ENCODE data around the gene SLC13A4. TPM values are rescaled to one million over a fixed set of nuclear protein-coding genes. Genes with fewer than 3 reads are reported as not detected.
A peak's percentile ranks its signal among the peaks of the same experiment; 100 is the strongest.

SLC13A4 gene
- total RNA-seq, 1 donor from 2014 or later: 0.07 TPM

GRCh38 chr7:135712182-135712782 is 15.7 kb downstream of the SLC13A4 start:
- no peak overlapping the region for H3K27ac ChIP-seq (ENCODE audit: low read depth, low read length)
- no peaks in the 10 kb centered on the region for H3K36me3 ChIP-seq (ENCODE audit: insufficient read depth, low read length)
- TF ChIP-seq EZH2 (IDR thresholded peaks at IDR 0.05; ENCODE audit: insufficient read depth, low read length) (no peak), CTCF (IDR thresholded peaks at IDR 0.05; ENCODE audit: insufficient read depth, low read depth, low read length) (no peak)
- Mint-ChIP-seq H3K27me3 (ENCODE audit: low read depth, unreplicated experiment) (no peaks in the 10 kb centered on the region), H3K4me1 (ENCODE audit: low read depth, unreplicated experiment) (peaks cover 17% of the 10 kb centered on the region), H3K4me3 (ENCODE audit: unreplicated experiment) (no peak overlapping the region), H3K36me3 (ENCODE audit: low read depth, unreplicated experiment) (no peaks in the 10 kb centered on the region), H3K27ac (ENCODE audit: unreplicated experiment) (no peak overlapping the region), H3K9me3 (ENCODE audit: unreplicated experiment) (no peaks in the 10 kb centered on the region)
- FAIRE-seq: no peak
- no peak overlapping the region for H2AFZ ChIP-seq (ENCODE audit: low read depth, low read length)
- no peaks in the 10 kb centered on the region for H3K27me3 ChIP-seq (ENCODE audit: insufficient read depth, low read length)
- H3K4me1 ChIP-seq (ENCODE audit: insufficient read depth, low read length): peaks cover 31% of the 10 kb centered on the region
- H3K9ac ChIP-seq (ENCODE audit: low read length): no peak overlapping the region
- DNase-seq (ENCODE audit: low read depth): no peak
- H4K20me1 ChIP-seq (ENCODE audit: insufficient read depth, low read length): no peaks in the 10 kb centered on the region
- no peak overlapping the region for H3K4me3 ChIP-seq (ENCODE audit: insufficient read depth, low read depth, low read length)
- no peaks in the 10 kb centered on the region for H3K79me2 ChIP-seq (ENCODE audit: insufficient read depth, low read length)
- H3K9me3 ChIP-seq (ENCODE audit: insufficient read depth, low read depth, low read length): no peaks in the 10 kb centered on the region
- no peak overlapping the region for H3K4me2 ChIP-seq (ENCODE audit: low read length)

- no peak overlapping the region for H3K27ac Mint-ChIP-seq (ENCODE audit: unreplicated experiment)
- FAIRE-seq (no peak), DNase-seq (ENCODE audit: low read depth) (no peak)
- Histone ChIP-seq H3K4me3 (ENCODE audit: insufficient read depth, low read depth, low read length) (no peak overlapping the region), H3K36me3 (ENCODE audit: insufficient read depth, low read length) (no peaks in the 10 kb centered on the region), H2AFZ (ENCODE audit: low read depth, low read length) (no peak overlapping the region), H3K9ac (ENCODE audit: low read length) (no peak overlapping the region), H3K4me1 (ENCODE audit: insufficient read depth, low read length) (peaks cover 23% of the 10 kb centered on the region), H3K9me3 (ENCODE audit: insufficient read depth, low read depth, low read length) (no peaks in the 10 kb centered on the region), H4K20me1 (ENCODE audit: insufficient read depth, low read length) (no peaks in the 10 kb centered on the region), H3K4me2 (ENCODE audit: low read length) (no peak overlapping the region), H3K27ac (ENCODE audit: low read depth, low read length) (no peak overlapping the region), H3K27me3 (ENCODE audit: insufficient read depth, low read length) (no peaks in the 10 kb centered on the region), H3K79me2 (ENCODE audit: insufficient read depth, low read length) (no peaks in the 10 kb centered on the region)
- no peak overlapping the region for H3K4me3 Mint-ChIP-seq (ENCODE audit: unreplicated experiment)
- H3K4me1 Mint-ChIP-seq (ENCODE audit: low read depth, unreplicated experiment): peaks cover 15% of the 10 kb centered on the region
- no peaks in the 10 kb centered on the region for H3K36me3 Mint-ChIP-seq (ENCODE audit: low read depth, unreplicated experiment)
- TF ChIP-seq CTCF (IDR thresholded peaks at IDR 0.05; ENCODE audit: insufficient read depth, low read depth, low read length) (no peak), EZH2 (IDR thresholded peaks at IDR 0.05; ENCODE audit: insufficient read depth, low read length) (no peak)
- H3K27me3 Mint-ChIP-seq (ENCODE audit: low read depth, unreplicated experiment): no peaks in the 10 kb centered on the region
- no peaks in the 10 kb centered on the region for H3K9me3 Mint-ChIP-seq (ENCODE audit: unreplicated experiment)
These were observed 16.9 kb downstream of the SLC13A4 start for GRCh38 chr7:135711139-135711469.

- TF ChIP-seq CTCF (IDR thresholded peaks at IDR 0.05; ENCODE audit: insufficient read depth, low read depth, low read length) (peak; percentile 25), EZH2 (IDR thresholded peaks at IDR 0.05; ENCODE audit: insufficient read depth, low read length) (no peak)
- DNase-seq (ENCODE audit: low read depth): no peak
- no peaks in the 10 kb centered on the region for H3K9me3 Mint-ChIP-seq (ENCODE audit: unreplicated experiment)
- H3K79me2 ChIP-seq (ENCODE audit: insufficient read depth, low read length): no peaks in the 10 kb centered on the region
- no peak overlapping the region for H3K27ac Mint-ChIP-seq (ENCODE audit: unreplicated experiment)
- H3K27me3 Mint-ChIP-seq (ENCODE audit: low read depth, unreplicated experiment): no peaks in the 10 kb centered on the region
- no peaks in the 10 kb centered on the region for H3K9me3 ChIP-seq (ENCODE audit: insufficient read depth, low read depth, low read length)
- no peak overlapping the region for H3K4me3 ChIP-seq (ENCODE audit: insufficient read depth, low read depth, low read length)
- no peaks in the 10 kb centered on the region for H3K36me3 ChIP-seq (ENCODE audit: insufficient read depth, low read length)
- peaks cover 19% of the 10 kb centered on the region for H3K4me1 ChIP-seq (ENCODE audit: insufficient read depth, low read length)
- no peak overlapping the region for H3K27ac ChIP-seq (ENCODE audit: low read depth, low read length)
- no peak overlapping the region for H2AFZ ChIP-seq (ENCODE audit: low read depth, low read length)
- H3K4me1 Mint-ChIP-seq (ENCODE audit: low read depth, unreplicated experiment): peaks cover 15% of the 10 kb centered on the region
- H3K4me2 ChIP-seq (ENCODE audit: low read length): no peak overlapping the region
- FAIRE-seq: no peak
- no peaks in the 10 kb centered on the region for H3K36me3 Mint-ChIP-seq (ENCODE audit: low read depth, unreplicated experiment)
- H3K9ac ChIP-seq (ENCODE audit: low read length): no peak overlapping the region
- no peaks in the 10 kb centered on the region for H4K20me1 ChIP-seq (ENCODE audit: insufficient read depth, low read length)
- H3K27me3 ChIP-seq (ENCODE audit: insufficient read depth, low read length): no peaks in the 10 kb centered on the region
- no peak overlapping the region for H3K4me3 Mint-ChIP-seq (ENCODE audit: unreplicated experiment)
These were observed 17.4 kb downstream of the SLC13A4 start for GRCh38 chr7:135710417-135711138.

Measured in astrocyte (in vitro differentiated cells and primary cell).